Measurements from ENCODE around the gene PTPRE.

PTPRE gene

GRCh38 chr10:127906548-127907377, at the start of gene PTPRE:
TSS of gene PTPRE (plus strand) at chr10:127907103. CDS start at chr10:128040882, 133,779 bp downstream.
- DNase-seq = peak; percentile 56

DNA sequence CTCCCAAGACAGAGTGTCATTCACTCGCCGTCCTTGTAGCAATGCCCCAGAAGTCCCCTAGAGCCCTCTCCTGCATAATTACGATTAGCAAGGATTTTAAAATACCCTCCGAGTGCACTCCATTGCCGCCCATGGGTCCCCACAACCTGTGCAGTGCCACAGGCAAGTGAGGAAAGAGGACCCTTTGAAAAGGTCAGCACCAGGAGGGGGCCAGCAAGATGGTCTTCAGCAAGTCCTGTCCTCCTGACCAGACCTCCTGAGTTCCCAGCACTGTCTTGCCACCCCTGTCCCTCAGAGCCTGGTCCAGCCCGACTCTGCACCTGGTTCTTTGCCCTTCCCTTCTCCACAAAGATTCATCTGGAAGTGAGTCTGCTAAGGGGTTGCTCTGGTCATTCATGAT, 46.3 kb upstream of the PTPRE start:
- DNase-seq = no peak

- DNase-seq = no peak
Measured at GRCh38 chr10:127863231-127863825, 43.6 kb upstream of the PTPRE start.

DNA sequence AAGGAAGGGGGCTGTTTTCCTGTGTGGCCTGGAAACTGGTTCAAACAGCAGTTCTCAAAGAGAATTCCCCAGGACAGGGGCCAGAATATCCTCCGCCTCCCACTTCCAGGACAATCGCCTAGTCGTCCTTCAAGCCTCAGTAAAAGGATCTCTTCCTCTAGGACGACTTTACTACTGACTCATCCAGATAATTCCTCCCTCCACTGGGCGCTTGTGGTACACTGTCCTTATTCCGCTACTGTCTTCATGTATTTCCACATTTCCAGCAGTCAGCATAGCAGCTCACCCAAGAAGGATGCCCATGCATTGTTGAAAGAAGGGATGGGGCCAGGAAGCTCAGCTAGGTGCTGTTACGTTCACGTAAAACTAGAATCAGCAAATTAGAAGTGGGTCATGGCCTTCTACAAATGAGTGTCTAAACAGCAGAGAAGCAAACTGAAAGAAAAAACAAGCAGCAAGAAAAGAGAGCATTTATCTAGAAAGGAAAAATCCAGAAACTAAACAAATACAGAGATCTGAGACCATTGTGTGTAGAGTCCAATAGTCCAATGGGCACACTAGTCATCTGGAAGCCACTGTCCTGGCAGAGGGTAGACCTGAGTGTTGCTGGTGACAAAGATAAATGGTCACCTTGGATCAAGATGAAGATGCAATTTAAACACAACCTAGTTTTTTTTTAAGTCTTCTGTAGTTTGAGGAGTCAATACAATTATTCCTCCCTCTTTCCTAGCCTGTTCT, 40.5 kb upstream of the PTPRE start:
- DNase-seq = no peak

DNA sequence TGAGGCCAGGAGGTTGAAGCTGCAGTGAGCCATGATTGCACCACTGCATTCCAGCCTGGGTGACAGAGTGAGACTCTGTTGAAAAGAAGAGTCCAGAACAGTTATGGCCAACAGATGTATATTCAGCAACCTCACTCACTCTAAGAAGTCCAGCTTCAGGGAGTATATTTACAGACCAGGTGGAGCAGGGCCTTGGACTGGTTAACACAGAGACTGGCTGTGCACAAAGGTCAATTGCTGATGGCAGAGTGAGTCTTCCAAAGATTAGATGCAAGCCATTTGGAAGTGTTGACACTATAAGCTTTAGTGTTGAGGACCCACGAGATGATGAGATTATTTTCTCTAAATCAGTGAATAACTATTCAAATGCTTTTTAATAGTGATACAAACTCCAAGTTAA, 39.1 kb upstream of the PTPRE start:
- DNase-seq = no peak

GRCh38 chr10:127869329-127869728, 37.6 kb upstream of the PTPRE start:
- no peak for DNase-seq

- no peak for DNase-seq
Measured at GRCh38 chr10:127871631-127872010, 35.3 kb upstream of the PTPRE start.

GRCh38 chr10:127872011-127872761, 34.7 kb upstream of the PTPRE start:
- DNase-seq = no peak

DNA sequence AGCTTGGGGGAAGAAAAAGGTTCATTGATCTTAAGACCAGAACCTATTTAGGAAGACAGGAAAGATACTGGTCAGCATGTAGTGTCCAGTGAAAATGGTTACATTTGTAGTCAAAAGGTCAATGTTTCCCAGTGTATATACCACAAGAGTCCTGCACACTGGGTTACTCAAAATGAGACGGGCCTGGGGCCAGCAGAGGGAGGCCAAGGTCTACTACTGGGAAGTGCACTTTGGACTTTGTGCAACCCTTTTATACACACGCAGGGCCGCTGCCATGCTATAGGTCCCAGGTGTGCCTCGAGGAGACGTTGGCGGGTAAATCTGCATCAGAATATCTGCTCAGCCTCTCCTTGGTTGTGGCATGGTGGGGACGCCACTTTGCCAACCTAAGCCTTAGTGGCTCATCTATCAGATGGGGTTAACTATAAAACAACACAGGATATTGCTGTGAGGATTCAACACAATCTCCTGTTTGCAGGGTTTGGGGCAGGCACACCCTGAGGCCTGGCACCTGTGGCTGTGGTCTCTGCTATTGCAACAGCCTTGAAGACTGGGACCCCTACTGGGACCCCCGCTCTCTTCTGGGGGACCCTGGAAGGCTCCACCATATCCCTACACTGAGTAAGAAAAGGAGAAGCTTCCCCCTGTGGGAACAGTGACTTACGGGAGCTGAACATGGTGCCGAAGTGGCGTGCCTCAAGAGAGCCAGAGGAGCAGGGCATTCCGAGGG, 33.9 kb upstream of the PTPRE start:
- no peak for DNase-seq

- DNase-seq = no peak
Measured at GRCh38 chr10:127873901-127874470, 32.9 kb upstream of the PTPRE start.

- no peak for DNase-seq
Measured at GRCh38 chr10:127874671-127875448, 32.0 kb upstream of the PTPRE start.

- DNase-seq = no peak
Measured at GRCh38 chr10:127875449-127875765, 31.5 kb upstream of the PTPRE start.

DNA sequence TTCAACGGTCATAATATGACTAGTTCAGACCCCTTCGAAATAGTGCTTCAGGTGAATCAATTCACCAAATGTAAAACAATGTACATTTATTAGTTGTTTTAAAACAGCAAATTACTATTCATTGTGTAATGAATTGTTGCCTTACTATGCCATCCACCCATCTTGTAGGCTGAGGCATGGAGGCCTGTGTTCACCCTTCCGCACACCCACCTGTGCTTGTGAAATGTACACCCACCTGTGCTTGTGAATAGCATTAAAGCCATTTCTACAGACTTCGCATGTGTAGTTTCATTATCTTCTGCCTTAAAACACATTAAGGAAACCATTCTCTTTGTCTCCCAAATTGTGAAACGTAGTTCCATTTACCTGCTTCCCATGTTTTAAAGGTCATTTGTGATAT, 31.0 kb upstream of the PTPRE start:
- DNase-seq = no peak

DNA sequence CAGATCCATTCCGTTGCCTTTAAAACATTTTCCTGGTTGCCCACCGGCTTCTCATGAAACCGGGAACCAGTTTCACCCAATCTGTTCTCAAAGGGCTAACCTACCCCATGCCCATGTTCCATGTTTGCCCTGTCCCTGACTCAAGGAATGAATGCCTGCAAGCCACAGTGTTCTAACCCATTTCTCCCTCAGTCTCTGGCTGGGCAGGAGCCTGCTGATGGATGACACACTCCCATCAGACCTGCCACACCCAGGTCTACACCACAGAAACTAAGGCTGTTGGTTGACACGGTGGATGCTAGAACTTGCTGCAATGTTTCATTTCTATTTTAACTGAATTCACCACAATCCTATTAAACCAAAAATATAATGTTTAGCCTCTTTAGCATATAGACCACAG, 29.8 kb upstream of the PTPRE start:
- DNase-seq = no peak

GRCh38 chr10:127877699-127878098, 29.2 kb upstream of the PTPRE start:
- DNase-seq = no peak

GRCh38 chr10:127878475-127879055, 28.3 kb upstream of the PTPRE start:
- DNase-seq = no peak

GRCh38 chr10:127880557-127880956, 26.3 kb upstream of the PTPRE start:
- DNase-seq = peak; percentile 16

- no peak for DNase-seq
Measured at GRCh38 chr10:127881262-127881661, 25.6 kb upstream of the PTPRE start.

- no peak for DNase-seq
Measured at GRCh38 chr10:127882391-127882790, 24.5 kb upstream of the PTPRE start.

DNA sequence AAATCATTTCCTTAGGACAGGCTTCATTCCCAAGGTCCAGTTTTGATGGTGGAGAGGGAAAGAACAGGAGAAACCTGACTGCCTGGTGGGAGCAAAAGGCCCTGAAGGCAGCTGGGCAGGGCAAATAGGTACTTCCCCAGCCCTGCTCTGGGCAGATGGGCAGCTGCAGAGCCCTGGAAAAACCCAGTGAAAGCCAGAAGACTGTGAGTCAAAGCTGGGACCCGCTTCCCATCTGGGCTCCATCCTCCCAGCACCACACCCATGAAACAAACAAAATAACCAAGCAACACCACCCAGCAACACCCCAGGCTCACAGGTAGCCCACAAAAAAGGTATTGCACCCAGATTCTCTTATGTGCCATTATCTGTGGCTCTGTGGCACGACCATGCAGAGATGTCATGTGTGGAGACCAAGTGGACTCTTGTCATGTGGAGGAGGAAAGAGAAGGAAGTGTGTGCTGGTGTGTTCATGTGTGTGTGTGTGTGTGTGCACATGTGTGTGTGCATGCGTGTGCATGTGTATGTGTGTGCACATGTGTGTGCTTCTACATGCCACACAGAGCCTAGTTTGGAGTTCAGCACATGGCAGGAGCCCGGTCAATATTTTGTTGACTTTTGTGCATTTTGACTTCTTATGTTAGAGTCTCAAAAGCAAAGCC, 24.0 kb upstream of the PTPRE start:
- DNase-seq = no peak

GRCh38 chr10:127883516-127883915, 23.4 kb upstream of the PTPRE start:
- no peak for DNase-seq

All from CD4-positive, alpha-beta T cell treated with Interleukin-21 for 1 hour (primary cell).